K562 (cell line): ENCODE data around the gene CCT4.

Experiments used
- CTCF ChIP-seq, 3 experiments: IDR thresholded peaks in 2 of 3; conservative IDR thresholded peaks in 1 of 3; 2 replicates each; pipeline ENCODE4 v1.5.1; 2011 to 2012; ENCODE audit warnings: low read length in 3 of 3, mild to moderate bottlenecking in 3 of 3, control low read depth in 2 of 3, improper control_type of control experiment in 1 of 3, inconsistent platforms in 1 of 3, low read depth in 1 of 3, mixed read lengths in 1 of 3, moderate library complexity in 1 of 3; ENCODE audit not compliant: insufficient read depth in 2 of 3
- POU5F1 ChIP-seq: fragments of 150-350 bp; IDR thresholded peaks from 2 replicates; pipeline ENCODE4 v1.6.1; 2014; ENCODE audit warnings: borderline replicate concordance, low read length, low read depth, mild to moderate bottlenecking; ENCODE audit not compliant: partially characterized antibody
- RNF219 ChIP-seq: fragments of 250-450 bp; sonication (Bioruptor Pico); IDR thresholded peaks from 2 replicates; pipeline ENCODE4 v1.5.0; 2022; ENCODE audit warnings: mild to moderate bottlenecking
- TARDBP ChIP-seq: fragments of 450-650 bp; IDR thresholded peaks from 2 replicates; pipeline ENCODE4 v1.6.1; 2016

- no peak for TF ChIP-seq RNF219
- TF ChIP-seq TARDBP: no peak
- TF ChIP-seq CTCF (IDR thresholded peaks at IDR 0.05 in 2 of 3, conservative IDR thresholded peaks at IDR 0.05 in 1 of 3; ENCODE audit: insufficient read depth in 2 of 3, low read depth in 1 of 3, low read length in 3 of 3): peak; percentile 8 to 44 (median 40); a peak in 4 of 6 replicates
- TF ChIP-seq POU5F1: no peak
Measured at GRCh38 chr2:61910603-61911002, 22.1 kb upstream of the CCT4 start.
